ENCODE results near the gene LHFPL5.

The LHFPL5 gene

DNA sequence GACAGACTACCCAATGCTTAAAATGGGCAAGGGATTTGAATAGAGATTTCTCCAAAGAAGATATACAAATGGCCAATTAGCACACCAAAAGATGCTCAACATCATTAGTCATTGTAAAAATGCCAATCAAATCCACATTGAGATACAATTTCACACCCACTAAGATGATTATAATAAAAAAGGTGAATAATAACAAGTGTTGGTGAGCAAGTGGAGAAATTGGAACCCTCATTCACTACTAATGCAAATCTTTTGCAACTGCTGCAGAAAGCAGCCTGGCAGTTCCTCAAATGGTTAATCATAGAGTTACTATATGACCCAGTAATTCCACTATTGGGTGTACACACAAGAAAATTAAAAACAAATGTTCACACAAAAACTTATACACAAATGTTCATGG is 12.4 kb downstream of the LHFPL5 start:
- H3K27me3 ChIP-seq (ENCODE audit: control insufficient read depth, insufficient read depth, low read length), result no peaks in the 10 kb centered on the region

DNA sequence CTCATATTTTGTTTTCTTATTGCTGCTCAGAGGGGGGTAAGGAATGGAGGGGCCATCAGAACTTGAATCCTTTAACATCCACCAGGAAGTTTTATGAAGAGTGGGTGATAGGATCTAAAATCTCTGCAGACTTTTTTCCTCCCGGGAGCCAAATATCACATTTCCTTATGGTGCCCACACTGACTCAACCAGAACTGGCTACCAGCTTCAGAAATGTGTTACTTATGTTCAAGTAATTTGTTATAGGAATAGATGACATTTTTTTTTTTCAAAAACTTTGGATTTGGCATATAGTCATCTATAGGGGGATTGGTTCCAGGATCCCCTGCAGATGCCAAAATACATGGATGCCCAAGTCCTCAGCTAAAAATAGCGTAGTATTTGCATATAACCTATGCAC is 18.4 kb downstream of the LHFPL5 start:
- Histone ChIP-seq H3K4me1 (ENCODE audit: control insufficient read depth, insufficient read depth, low read length) (no peaks in the 10 kb centered on the region), H3K36me3 (ENCODE audit: control insufficient read depth, insufficient read depth, low read length) (no peaks in the 10 kb centered on the region)

More for the DNA sequence above, 12.4 kb downstream of the LHFPL5 start:
- Histone ChIP-seq H3K27ac (ENCODE audit: low read depth, low read length) (no peak overlapping the region), H3K4me1 (ENCODE audit: control insufficient read depth, insufficient read depth, low read length) (no peaks in the 10 kb centered on the region), H3K9ac (ENCODE audit: low read depth, low read length) (no peak overlapping the region), H3K36me3 (ENCODE audit: control insufficient read depth, insufficient read depth, low read length) (no peaks in the 10 kb centered on the region), H3K4me3 (ENCODE audit: low read depth, low read length) (no peak overlapping the region), H3K9me3 (ENCODE audit: control insufficient read depth, insufficient read depth, low read length) (no peaks in the 10 kb centered on the region; the same call in 1 of the 2 replicates)

DNA sequence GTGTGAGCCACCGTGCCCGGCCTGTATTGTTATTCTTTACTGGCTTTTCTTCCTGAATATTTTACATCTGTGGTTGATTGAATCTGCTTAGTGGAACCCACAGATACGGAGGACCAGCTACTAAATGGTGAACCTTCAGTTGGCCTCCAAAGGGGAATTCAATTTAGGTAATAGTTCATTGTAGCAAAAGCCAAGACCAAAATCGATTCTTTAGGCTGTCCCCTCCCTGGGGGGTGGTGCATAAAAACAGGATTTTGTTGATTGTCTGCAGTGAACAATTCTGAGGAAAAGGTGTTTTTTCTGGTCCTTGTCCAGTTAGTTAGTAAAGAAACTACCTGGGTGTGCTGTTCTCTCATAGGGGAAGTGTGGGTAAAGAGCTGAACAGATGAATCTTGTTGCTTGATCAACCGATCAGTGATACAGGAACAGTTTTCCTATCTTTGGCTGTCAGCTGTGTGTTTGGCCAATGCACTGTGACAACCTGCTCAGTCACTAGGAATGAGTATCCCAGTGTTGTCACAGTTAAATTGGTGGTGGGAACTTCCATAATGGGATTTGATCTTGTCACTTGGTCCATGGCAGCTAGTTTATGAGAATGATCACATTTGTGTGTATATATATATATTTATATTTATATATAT is 19.5 kb downstream of the LHFPL5 start:
- no peaks in the 10 kb centered on the region for H3K9me3 ChIP-seq (ENCODE audit: control insufficient read depth, insufficient read depth, low read length)
- H3K4me1 ChIP-seq (ENCODE audit: control insufficient read depth, insufficient read depth, low read length), result no peaks in the 10 kb centered on the region
- no peak overlapping the region for H3K9ac ChIP-seq (ENCODE audit: low read depth, low read length)
- H3K27ac ChIP-seq (ENCODE audit: low read depth, low read length), result no peak overlapping the region
- H3K27me3 ChIP-seq (ENCODE audit: control insufficient read depth, insufficient read depth, low read length), result no peaks in the 10 kb centered on the region
- no peaks in the 10 kb centered on the region for H3K36me3 ChIP-seq (ENCODE audit: control insufficient read depth, insufficient read depth, low read length)
- H3K4me3 ChIP-seq (ENCODE audit: low read depth, low read length), result no peak overlapping the region

More for the DNA sequence above, 18.4 kb downstream of the LHFPL5 start:
- H3K27me3 ChIP-seq (ENCODE audit: control insufficient read depth, insufficient read depth, low read length), result no peaks in the 10 kb centered on the region
- no peak overlapping the region for H3K27ac ChIP-seq (ENCODE audit: low read depth, low read length)
- no peaks in the 10 kb centered on the region for H3K9me3 ChIP-seq (ENCODE audit: control insufficient read depth, insufficient read depth, low read length)
- H3K9ac ChIP-seq (ENCODE audit: low read depth, low read length), result no peak overlapping the region
- H3K4me3 ChIP-seq (ENCODE audit: low read depth, low read length), result no peak overlapping the region

DNA sequence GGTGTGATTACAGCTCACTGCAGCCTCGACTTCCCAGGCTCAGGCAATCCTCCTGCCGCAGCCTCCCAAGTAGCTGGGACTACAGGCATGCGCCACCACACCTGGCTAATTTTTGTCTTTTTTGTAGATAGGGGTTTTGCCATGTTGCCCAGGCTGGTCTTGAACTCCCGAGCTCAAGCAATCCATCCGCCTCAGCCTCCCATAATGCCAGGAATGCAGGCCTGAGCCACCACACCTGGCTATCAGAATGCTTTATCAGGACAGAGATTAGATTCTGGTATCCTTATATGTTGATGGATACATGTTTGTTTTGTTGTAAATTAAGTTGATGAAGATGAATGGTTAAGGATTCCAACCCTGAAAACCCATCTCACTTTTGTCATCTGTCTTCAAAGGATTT is 24.2 kb downstream of the LHFPL5 start:
- Histone ChIP-seq H3K9ac (ENCODE audit: low read depth, low read length) (no peak overlapping the region), H3K4me1 (ENCODE audit: control insufficient read depth, insufficient read depth, low read length) (no peaks in the 10 kb centered on the region), H3K36me3 (ENCODE audit: control insufficient read depth, insufficient read depth, low read length) (peaks cover 14% of the 10 kb centered on the region), H3K27me3 (ENCODE audit: control insufficient read depth, insufficient read depth, low read length) (no peaks in the 10 kb centered on the region), H3K27ac (ENCODE audit: low read depth, low read length) (no peak overlapping the region), H3K4me3 (ENCODE audit: low read depth, low read length) (no peak overlapping the region), H3K9me3 (ENCODE audit: control insufficient read depth, insufficient read depth, low read length) (no peaks in the 10 kb centered on the region)

DNA sequence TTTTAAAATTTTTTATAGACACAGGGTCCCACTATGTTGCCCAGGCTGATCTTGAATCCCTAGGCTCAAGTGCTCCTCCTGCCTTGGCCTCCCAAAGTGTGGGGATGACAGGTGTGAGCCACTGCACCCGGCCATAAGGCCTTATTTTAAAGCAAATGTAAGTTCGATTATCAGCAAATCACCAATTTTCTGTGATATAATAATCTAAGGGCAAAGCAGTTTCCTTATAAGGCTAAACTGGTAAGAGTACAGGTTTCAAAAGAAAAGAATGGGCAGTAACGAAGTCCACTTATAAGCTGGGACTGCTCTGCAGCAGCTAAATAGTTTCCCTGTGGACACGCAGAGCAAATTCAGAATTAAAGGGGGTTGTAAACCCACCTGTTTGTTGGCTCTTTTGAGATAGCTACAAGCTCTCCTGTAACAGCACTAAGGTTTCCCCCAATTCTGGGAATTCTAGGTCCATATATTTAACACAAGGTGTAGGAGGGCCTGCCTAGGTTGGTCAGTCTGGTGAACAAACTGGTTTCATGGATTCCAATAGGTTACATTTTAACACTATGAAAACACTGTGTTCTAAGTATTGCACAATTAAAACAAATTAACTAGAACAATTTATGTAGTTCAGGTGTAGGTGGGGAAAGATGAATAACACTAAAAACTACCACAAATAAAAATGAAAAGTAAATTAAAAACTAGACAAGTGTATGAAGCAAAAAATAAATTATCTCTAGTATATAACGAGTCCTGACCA is 26.3 kb downstream of the LHFPL5 start:
- H3K9ac ChIP-seq (ENCODE audit: low read depth, low read length), result no peak overlapping the region
- H3K27ac ChIP-seq (ENCODE audit: low read depth, low read length), result no peak overlapping the region
- no peaks in the 10 kb centered on the region for H3K4me1 ChIP-seq (ENCODE audit: control insufficient read depth, insufficient read depth, low read length)
- H3K27me3 ChIP-seq (ENCODE audit: control insufficient read depth, insufficient read depth, low read length), result no peaks in the 10 kb centered on the region
- no peaks in the 10 kb centered on the region for H3K9me3 ChIP-seq (ENCODE audit: control insufficient read depth, insufficient read depth, low read length)
- H3K4me3 ChIP-seq (ENCODE audit: low read depth, low read length), result no peak overlapping the region
- H3K36me3 ChIP-seq (ENCODE audit: control insufficient read depth, insufficient read depth, low read length), result peaks cover 35% of the 10 kb centered on the region

DNA sequence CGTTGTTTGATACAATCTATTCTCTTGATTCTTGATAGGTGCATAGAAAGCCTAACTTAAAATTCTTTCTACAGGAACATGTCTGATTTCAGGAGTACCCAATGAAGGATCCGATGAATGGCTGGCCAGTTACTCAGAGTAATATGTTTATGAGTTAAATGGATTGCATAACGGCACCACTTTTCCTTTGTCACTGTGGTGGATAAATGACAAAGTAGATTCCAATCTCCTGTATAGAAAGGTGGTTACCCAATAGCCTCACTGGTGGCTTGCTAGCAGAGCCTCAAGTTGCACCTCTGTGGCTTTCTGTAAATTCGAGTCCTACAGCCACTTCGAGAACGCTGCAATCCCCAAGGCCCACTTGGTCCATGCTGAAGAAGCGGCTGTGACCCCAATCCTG is 28.4 kb downstream of the LHFPL5 start:
- Histone ChIP-seq H3K27ac (ENCODE audit: low read depth, low read length) (no peak overlapping the region), H3K4me1 (ENCODE audit: control insufficient read depth, insufficient read depth, low read length) (no peaks in the 10 kb centered on the region), H3K27me3 (ENCODE audit: control insufficient read depth, insufficient read depth, low read length) (no peaks in the 10 kb centered on the region), H3K36me3 (ENCODE audit: control insufficient read depth, insufficient read depth, low read length) (peaks cover 52% of the 10 kb centered on the region), H3K9me3 (ENCODE audit: control insufficient read depth, insufficient read depth, low read length) (no peaks in the 10 kb centered on the region), H3K9ac (ENCODE audit: low read depth, low read length) (no peak overlapping the region), H3K4me3 (ENCODE audit: low read depth, low read length) (no peak overlapping the region)

DNA sequence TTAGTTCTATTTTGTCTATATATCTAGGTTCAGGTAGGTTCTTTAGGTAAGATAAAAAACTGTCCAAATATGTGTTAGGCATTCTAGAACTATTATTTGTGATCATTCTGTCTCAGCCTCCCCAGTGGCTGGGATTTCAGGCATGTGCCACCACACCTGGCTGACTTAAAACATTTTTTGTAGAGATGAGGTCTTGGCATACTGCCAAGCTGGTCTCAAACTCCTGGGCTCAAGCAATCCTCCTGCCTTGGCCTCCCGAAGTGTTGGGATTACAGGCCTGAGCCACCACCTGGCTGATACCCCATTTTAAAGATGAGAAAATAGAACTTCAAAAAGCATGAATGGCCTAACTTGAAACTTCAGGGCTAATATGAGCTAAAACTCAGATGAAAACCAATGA is 33.9 kb downstream of the LHFPL5 start:
- Histone ChIP-seq H3K36me3 (ENCODE audit: control insufficient read depth, insufficient read depth, low read length) (peaks cover 82% of the 10 kb centered on the region), H3K4me1 (ENCODE audit: control insufficient read depth, insufficient read depth, low read length) (no peaks in the 10 kb centered on the region), H3K9me3 (ENCODE audit: control insufficient read depth, insufficient read depth, low read length) (no peaks in the 10 kb centered on the region), H3K4me3 (ENCODE audit: low read depth, low read length) (no peak overlapping the region), H3K27me3 (ENCODE audit: control insufficient read depth, insufficient read depth, low read length) (no peaks in the 10 kb centered on the region), H3K27ac (ENCODE audit: low read depth, low read length) (no peak overlapping the region), H3K9ac (ENCODE audit: low read depth, low read length) (no peak overlapping the region)

DNA sequence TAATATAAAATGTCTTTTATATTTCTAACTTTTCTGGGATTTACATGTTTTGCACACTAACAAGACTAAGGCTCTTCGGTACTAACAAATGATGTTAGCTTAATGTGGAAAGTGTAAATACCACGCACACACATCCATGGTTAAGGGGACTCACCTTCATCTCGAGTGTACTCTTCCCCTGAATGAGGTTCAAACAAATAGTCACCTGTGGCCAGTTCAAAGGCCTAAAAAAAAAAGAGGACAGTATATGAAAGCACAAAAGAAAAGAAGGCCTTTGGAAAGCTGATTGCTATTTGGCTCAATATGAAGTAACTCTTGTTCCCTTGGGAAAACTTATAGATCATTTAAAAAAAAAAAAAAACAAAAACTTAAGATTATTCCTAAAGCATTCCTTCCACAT is 37.2 kb downstream of the LHFPL5 start:
- H3K4me1 ChIP-seq (ENCODE audit: control insufficient read depth, insufficient read depth, low read length), result no peaks in the 10 kb centered on the region
- no peak overlapping the region for H3K9ac ChIP-seq (ENCODE audit: low read depth, low read length)
- H3K4me3 ChIP-seq (ENCODE audit: low read depth, low read length), result no peak overlapping the region
- peaks cover 81% of the 10 kb centered on the region for H3K36me3 ChIP-seq (ENCODE audit: control insufficient read depth, insufficient read depth, low read length)
- H3K9me3 ChIP-seq (ENCODE audit: control insufficient read depth, insufficient read depth, low read length), result no peaks in the 10 kb centered on the region
- H3K27me3 ChIP-seq (ENCODE audit: control insufficient read depth, insufficient read depth, low read length), result no peaks in the 10 kb centered on the region
- no peak overlapping the region for H3K27ac ChIP-seq (ENCODE audit: low read depth, low read length)

DNA sequence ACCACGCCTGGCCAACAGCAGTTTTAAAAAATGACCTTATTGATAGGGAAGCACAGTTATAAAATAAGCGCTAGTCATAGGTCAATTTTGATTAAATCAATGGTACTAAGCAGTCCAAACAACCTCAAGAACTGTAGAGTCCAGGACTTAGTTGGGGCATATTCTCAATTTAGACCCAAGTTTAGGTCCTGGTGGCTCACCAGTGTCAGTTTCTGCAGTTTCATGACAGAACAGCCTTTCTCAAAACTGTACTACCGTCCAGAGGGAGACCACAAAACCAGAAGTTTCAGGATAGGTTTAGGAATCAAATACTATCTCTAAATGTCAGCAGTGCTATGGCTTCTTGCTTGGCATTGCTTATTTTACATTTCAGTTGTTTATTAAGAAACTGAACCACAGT is 39.1 kb downstream of the LHFPL5 start:
- H3K27me3 ChIP-seq (ENCODE audit: control insufficient read depth, insufficient read depth, low read length), result no peaks in the 10 kb centered on the region
- no peaks in the 10 kb centered on the region for H3K4me1 ChIP-seq (ENCODE audit: control insufficient read depth, insufficient read depth, low read length)
- H3K9ac ChIP-seq (ENCODE audit: low read depth, low read length), result no peak overlapping the region
- peaks cover 82% of the 10 kb centered on the region for H3K36me3 ChIP-seq (ENCODE audit: control insufficient read depth, insufficient read depth, low read length)
- H3K4me3 ChIP-seq (ENCODE audit: low read depth, low read length), result no peak overlapping the region
- H3K9me3 ChIP-seq (ENCODE audit: control insufficient read depth, insufficient read depth, low read length), result no peaks in the 10 kb centered on the region
- H3K27ac ChIP-seq (ENCODE audit: low read depth, low read length), result no peak overlapping the region

DNA sequence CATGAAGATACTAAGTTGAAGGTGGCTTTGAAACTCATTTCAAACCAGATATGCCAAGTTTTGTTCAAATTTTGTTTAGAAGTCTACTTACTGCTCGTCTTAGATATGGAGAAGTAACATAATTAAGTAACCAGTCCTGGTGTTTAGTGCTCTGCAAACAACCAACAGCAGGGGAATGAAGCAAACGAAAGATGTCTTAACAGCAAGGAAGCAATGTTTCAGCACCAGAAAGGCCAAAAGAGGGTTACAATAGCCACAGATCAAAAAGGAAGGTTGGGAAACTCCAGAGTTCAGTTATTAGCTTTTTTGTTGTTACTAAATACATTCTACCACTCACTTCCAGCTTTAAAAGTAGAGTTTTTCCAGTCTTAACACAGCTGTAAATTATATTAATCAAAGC is 45.1 kb downstream of the LHFPL5 start:
- no peaks in the 10 kb centered on the region for H3K27me3 ChIP-seq (ENCODE audit: control insufficient read depth, insufficient read depth, low read length)
- no peak overlapping the region for H3K27ac ChIP-seq (ENCODE audit: low read depth, low read length)
- no peaks in the 10 kb centered on the region for H3K4me1 ChIP-seq (ENCODE audit: control insufficient read depth, insufficient read depth, low read length)
- no peak overlapping the region for H3K9ac ChIP-seq (ENCODE audit: low read depth, low read length)
- no peaks in the 10 kb centered on the region for H3K9me3 ChIP-seq (ENCODE audit: control insufficient read depth, insufficient read depth, low read length)
- H3K36me3 ChIP-seq (ENCODE audit: control insufficient read depth, insufficient read depth, low read length), result peaks cover 92% of the 10 kb centered on the region
- no peak overlapping the region for H3K4me3 ChIP-seq (ENCODE audit: low read depth, low read length)

DNA sequence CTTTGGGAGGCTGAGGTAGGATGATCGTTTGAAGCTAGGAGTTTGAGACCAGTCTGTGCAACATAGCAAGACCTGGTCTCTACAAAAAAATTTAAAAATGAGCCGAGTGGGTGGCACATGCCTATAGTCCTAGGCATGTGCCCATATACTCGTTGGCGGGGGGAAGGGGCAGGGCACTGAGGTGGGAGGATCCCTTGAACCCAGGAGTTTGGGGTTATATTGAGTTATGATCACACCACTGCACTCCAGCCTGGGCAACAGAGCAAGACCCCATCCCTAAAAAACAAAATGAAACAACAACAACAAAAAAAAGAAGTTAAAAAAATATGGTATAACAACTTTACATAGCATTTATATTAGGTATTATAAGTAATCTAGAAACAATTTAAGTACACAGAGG is 47.8 kb downstream of the LHFPL5 start:
- Histone ChIP-seq H3K9me3 (ENCODE audit: control insufficient read depth, insufficient read depth, low read length) (no peaks in the 10 kb centered on the region), H3K9ac (ENCODE audit: low read depth, low read length) (no peak overlapping the region), H3K4me1 (ENCODE audit: control insufficient read depth, insufficient read depth, low read length) (peaks cover 3% of the 10 kb centered on the region; the same call in 1 of the 2 replicates), H3K36me3 (ENCODE audit: control insufficient read depth, insufficient read depth, low read length) (peaks cover 96% of the 10 kb centered on the region), H3K27me3 (ENCODE audit: control insufficient read depth, insufficient read depth, low read length) (no peaks in the 10 kb centered on the region), H3K27ac (ENCODE audit: low read depth, low read length) (no peak overlapping the region), H3K4me3 (ENCODE audit: low read depth, low read length) (no peak overlapping the region)
